GM12892 (cell line): ENCODE measurements around the gene ARID5B.
A peak's percentile ranks its signal among the peaks of the same experiment; 100 is the strongest.

Source experiments
- DNase-seq: peaks from one replicate; pipeline ENCODE4 v3.0.0; 2011; ENCODE audit not compliant: insufficient read length
- FAIRE-seq: peaks from 2 replicates; lab custom pipeline; 2011; peaks lifted over from hg19 to GRCh38; lab: Jason Lieb, UNC
- POLR2A ChIP-seq: IDR thresholded peaks from 2 replicates; pipeline ENCODE4 v1.6.1; 2011; ENCODE audit warnings: low read depth, low read length, control low read depth
- POLR2AphosphoS5 ChIP-seq: IDR thresholded peaks from 2 replicates; pipeline ENCODE4 v1.6.1; 2011; ENCODE audit warnings: low read depth, low read length, control low read depth
- TAF1 ChIP-seq: IDR thresholded peaks from 2 replicates; pipeline ENCODE4 v1.6.1; 2011; ENCODE audit warnings: low read depth, mild to moderate bottlenecking, control low read depth, low read length, borderline replicate concordance

Gene ARID5B

DNA sequence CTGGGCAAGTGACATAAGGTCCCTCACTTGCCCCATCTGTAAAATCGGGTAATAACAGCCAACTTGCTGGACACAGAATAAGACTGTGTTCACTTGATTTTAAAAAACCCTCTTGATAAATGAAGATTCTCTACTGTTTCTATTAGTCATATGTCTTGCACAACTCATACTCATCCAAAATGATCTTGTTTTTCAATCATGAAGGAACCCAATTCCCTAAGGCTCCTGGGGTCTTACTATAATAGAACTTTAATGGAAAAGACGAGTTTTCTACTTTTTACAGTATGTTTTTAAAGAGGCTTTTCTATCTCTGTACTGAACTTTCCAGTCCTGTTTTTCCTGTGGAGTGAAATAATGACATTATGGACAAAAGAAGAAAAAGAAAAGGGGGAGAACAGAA lies 103.8 kb downstream of the ARID5B start:
- no peak for DNase-seq
- no peak for TF ChIP-seq POLR2AphosphoS5
- TF ChIP-seq POLR2A: no peak
- no peak for TF ChIP-seq TAF1
- FAIRE-seq: no peak

- DNase-seq: no peak
- FAIRE-seq: no peak
- TF ChIP-seq POLR2A (no peak), POLR2AphosphoS5 (no peak), TAF1 (no peak)
Measured at GRCh38 chr10:62005687-62006086, 104.2 kb downstream of the ARID5B start.

DNA sequence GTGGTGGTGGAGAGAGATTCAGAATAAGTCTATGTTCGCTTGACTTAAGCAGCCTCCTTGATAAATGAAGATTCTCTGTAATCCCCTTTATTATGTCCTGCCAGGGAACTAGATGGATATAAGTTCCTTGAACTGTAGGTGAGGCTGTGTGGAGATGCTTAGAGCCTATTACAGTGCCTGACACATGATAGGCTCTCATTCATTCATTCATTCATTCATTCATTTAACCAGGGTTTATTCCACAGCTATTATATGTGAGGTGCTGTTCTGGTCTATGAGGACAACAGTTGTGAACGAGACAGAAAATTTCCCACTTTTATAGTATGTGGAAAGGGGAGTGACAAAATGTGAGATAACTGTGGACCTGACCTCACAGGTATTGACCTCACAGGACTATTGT lies 105.6 kb downstream of the ARID5B start:
- FAIRE-seq: no peak
- TF ChIP-seq TAF1 (no peak), POLR2AphosphoS5 (no peak), POLR2A (no peak)
- DNase-seq: no peak

DNA sequence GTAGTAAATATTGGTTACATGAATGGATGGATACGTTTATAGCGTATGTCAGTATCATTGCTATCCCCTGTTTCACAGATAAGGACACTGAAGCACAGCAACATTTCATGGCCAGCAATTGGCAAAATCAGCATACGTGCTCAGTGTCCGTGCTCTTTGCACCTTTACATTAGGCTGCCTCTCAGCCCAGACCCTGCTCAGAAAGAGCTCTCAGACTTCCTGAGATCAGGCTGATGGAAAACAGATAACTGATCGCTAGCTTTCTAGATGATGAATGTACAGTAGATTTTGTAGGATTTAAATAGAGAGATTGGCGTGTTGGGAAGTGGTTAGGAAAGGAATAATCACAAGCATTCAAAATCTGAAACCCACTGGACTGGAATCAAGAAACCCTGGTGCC lies 106.7 kb downstream of the ARID5B start:
- DNase-seq (no peak), FAIRE-seq (no peak)
- TF ChIP-seq POLR2AphosphoS5 (no peak), POLR2A (no peak), TAF1 (no peak)

- DNase-seq: no peak
- TF ChIP-seq POLR2A: no peak
- TF ChIP-seq TAF1: no peak
- FAIRE-seq: no peak
Measured at GRCh38 chr10:62008946-62009345, 107.4 kb downstream of the ARID5B start.

GRCh38 chr10:62010366-62010765 lies 108.9 kb downstream of the ARID5B start:
- DNase-seq: no peak
- TF ChIP-seq TAF1: no peak
- TF ChIP-seq POLR2AphosphoS5: no peak
- TF ChIP-seq POLR2A: no peak
- no peak for FAIRE-seq

DNA sequence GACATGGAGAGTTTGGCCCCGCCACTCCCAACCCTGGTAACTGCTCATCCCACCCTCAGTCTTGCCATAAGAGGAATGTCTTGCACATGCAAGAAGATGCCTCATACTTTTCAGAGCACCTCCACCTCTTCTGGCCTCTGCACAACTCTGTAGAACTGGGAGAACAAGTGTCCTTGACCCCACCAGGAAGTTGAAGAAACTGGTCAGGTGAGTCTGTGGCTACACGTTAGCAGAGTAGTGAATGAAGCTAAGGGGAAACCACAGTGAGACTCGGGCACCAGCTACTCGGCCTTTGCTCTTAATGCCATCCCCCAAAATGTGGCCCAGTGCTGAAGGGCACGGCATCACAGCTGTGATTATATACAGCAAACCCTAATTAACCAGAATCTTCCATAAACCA lies 110.1 kb downstream of the ARID5B start:
- TF ChIP-seq POLR2A (no peak), POLR2AphosphoS5 (no peak), TAF1 (no peak)
- DNase-seq: no peak
- FAIRE-seq: peak; percentile 54

GRCh38 chr10:62012318-62012717 lies 110.8 kb downstream of the ARID5B start:
- TF ChIP-seq TAF1 (no peak), POLR2AphosphoS5 (no peak), POLR2A (no peak)
- DNase-seq (no peak), FAIRE-seq (no peak)

DNA sequence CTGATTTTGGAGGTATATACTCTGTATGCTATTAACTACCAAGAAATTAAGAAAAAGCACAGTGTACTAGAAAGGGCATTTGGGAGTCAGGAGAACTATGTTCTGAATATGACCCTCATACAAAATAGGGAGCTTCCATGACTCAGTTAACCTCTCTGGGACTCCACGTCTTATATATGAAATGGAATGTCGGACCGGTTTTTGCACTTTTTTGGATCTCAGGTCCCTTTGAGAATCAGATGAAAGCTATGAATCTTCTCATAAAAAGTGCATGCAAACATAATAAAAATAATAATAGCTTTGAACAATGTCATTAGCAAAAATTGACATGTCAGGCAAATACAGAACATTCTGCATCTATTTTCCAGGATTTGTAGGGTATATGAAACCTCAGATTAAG lies 113.0 kb downstream of the ARID5B start:
- TF ChIP-seq POLR2A: no peak
- TF ChIP-seq POLR2AphosphoS5: no peak
- TF ChIP-seq TAF1: no peak
- FAIRE-seq (no peak), DNase-seq (no peak)

- FAIRE-seq (no peak), DNase-seq (no peak)
- TF ChIP-seq POLR2A: no peak
- TF ChIP-seq POLR2AphosphoS5: no peak
- TF ChIP-seq TAF1: no peak
Measured at GRCh38 chr10:62015994-62016393, 114.5 kb downstream of the ARID5B start.

- DNase-seq (no peak), FAIRE-seq (peak; percentile 69)
- no peak for TF ChIP-seq TAF1
- no peak for TF ChIP-seq POLR2A
- TF ChIP-seq POLR2AphosphoS5: no peak
Measured at GRCh38 chr10:62016623-62017490, 115.4 kb downstream of the ARID5B start.

- DNase-seq (no peak), FAIRE-seq (no peak)
- TF ChIP-seq POLR2AphosphoS5: no peak
- TF ChIP-seq TAF1: no peak
- no peak for TF ChIP-seq POLR2A
Measured at GRCh38 chr10:62017491-62017870, 116.0 kb downstream of the ARID5B start.
